GM12864 (cell line): ENCODE results near the gene PRAF2.
A peak's percentile ranks its signal among the peaks of the same experiment; 100 is the strongest.

Source experiments
- DNase-seq: peaks from one replicate; pipeline ENCODE4 v3.0.0-alpha.2; 2011; ENCODE audit warnings: low read depth
- H3K4me3 ChIP-seq: 2 replicates; pipeline ENCODE4 v1.5.1; 2011; ENCODE audit warnings: mild to moderate bottlenecking, low read depth, low read length, control low read depth
- CTCF ChIP-seq: IDR thresholded peaks from 2 replicates; pipeline ENCODE4 v1.5.1; 2011; ENCODE audit warnings: low read depth, mild to moderate bottlenecking, moderate library complexity, low read length, control low read depth, inconsistent platforms; ENCODE audit errors: missing control alignments

Gene PRAF2

GRCh38 chrX:49077941-49078340 lies 4.1 kb upstream of the PRAF2 start:
- no peak for DNase-seq
- no peak for TF ChIP-seq CTCF
- no peak overlapping the region for H3K4me3 ChIP-seq

- peak; percentile 17 for TF ChIP-seq CTCF
- H3K4me3 ChIP-seq, result no peak overlapping the region
- DNase-seq, result no peak
Observed at GRCh38 chrX:49075347-49075746, 1.5 kb upstream of the PRAF2 start.

GRCh38 chrX:49072712-49073095 lies 1.1 kb downstream of the PRAF2 start:
- TF ChIP-seq CTCF, result no peak
- no peak overlapping the region for H3K4me3 ChIP-seq
- DNase-seq, result no peak

GRCh38 chrX:49071877-49072711 lies 1.7 kb downstream of the PRAF2 start:
- no peak overlapping the region for H3K4me3 ChIP-seq
- no peak for TF ChIP-seq CTCF
- DNase-seq, result no peak

- no peak for TF ChIP-seq CTCF
- H3K4me3 ChIP-seq, result no peak overlapping the region
- no peak for DNase-seq
Observed at GRCh38 chrX:49070988-49071387, 2.8 kb downstream of the PRAF2 start.

- DNase-seq, result no peak
- no peak for TF ChIP-seq CTCF
- H3K4me3 ChIP-seq, result no peak overlapping the region
Observed at GRCh38 chrX:49069038-49069437, 4.8 kb downstream of the PRAF2 start.
